Inferior parietal cortex (tissue), 1 donor: ENCODE measurements around the gene RNFT2.

ENCODE experiments used
- DNase-seq: peaks from one replicate; pipeline ENCODE4 v3.0.0-alpha.2; 2016; ENCODE audit errors: extremely low spot score

The RNFT2 gene

DNA sequence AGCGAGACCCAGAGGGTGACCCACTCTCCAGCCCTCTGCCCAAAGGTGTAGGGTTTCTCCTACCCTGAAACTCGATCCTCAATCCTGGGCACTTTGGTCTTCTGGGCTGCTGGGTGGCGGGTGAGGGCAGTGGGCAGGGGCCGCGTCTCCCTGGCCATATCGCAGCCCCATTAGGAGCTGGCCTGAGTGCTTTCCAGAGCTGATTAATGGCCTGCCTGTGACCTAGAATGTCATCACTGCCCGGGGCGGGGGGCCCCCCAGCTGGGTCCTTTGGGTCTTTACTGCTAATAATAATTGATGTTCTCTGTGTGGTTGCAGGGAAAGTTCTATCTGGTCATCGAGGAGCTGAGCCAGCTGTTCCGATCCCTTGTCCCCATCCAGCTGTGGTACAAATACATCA is 95.4 kb downstream of the RNFT2 start:
- no peak for DNase-seq

- DNase-seq = no peak
Measured at GRCh38 chr12:116835484-116835883, 97.4 kb downstream of the RNFT2 start.

- DNase-seq = no peak
Measured at GRCh38 chr12:116837097-116837496, 99.0 kb downstream of the RNFT2 start.

DNA sequence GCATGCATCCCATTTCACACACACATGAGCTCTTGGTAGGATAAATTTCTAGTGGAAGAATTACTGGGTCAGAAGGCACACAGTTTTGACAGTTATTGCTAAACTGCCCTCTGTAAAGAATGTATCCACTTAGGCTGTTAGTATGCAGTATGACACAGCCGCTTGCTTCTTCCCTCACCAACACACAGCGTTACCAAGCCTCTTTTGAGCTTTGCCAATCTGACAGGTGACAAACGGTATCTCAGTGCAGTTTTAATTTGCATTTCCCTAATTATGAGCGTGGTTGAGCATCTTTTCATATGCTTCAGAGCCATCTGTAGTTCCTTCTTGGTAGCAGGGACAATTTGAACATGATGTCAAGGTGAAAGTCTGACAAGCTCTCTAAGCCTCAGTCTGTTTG is 100.2 kb downstream of the RNFT2 start:
- no peak for DNase-seq

DNA sequence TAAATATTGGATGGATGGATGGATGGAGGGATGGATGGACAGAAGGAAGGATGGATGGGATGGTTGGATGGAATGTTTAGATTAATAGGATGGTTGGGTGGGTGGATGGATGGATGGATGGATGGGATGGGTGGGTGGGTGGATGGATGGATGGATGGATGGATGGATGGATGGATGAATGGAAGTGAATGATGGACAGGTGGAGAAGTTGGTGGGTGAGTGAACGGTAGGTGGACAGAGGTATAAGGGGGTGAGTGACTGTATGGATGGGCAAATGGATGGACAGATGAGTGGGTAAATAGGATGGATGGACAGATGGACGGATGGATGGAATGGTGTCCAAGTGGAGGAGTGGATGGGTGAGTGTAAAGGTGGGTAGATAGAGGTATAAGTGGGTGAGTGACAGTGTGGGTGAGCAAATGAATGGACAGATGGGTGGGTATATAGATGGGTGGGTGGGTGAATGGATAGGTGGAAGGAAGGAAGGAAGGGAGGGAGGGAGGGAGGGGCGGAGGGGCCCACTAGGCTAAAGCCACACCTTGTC is 101.2 kb downstream of the RNFT2 start:
- no peak for DNase-seq

- no peak for DNase-seq
Measured at GRCh38 chr12:116843085-116843484, 105.0 kb downstream of the RNFT2 start.

DNA sequence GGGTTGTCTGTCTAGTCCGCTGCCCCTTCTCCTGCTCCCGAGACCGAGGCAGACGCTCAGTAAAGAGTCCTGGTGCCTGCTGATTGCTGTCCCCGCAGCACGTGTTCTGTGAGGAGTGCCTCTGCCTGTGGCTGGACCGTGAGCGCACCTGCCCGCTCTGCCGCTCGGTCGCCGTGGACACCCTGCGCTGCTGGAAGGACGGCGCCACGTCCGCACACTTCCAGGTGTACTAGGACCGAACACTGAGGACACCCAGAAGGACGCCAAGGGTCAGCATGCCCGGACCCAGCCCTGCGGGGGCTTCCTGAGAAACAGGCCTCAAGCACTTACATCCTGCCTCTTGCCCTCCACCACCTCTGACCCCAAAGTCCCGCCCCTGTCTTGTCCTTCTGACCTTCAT is 111.1 kb downstream of the RNFT2 start:
- DNase-seq = no peak

DNA sequence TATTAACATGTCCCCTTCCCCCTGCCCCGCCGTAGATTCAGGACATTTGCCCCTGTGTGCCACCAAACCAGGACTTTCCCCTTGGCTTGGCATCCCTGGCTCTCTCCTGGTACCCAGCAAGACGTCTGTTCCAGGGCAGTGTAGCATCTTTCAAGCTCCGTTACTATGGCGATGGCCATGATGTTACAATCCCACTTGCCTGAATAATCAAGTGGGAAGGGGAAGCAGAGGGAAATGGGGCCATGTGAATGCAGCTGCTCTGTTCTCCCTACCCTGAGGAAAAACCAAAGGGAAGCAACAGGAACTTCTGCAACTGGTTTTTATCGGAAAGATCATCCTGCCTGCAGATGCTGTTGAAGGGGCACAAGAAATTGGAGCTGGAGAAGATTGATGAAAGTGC is 114.2 kb downstream of the RNFT2 start:
- DNase-seq = no peak

DNA sequence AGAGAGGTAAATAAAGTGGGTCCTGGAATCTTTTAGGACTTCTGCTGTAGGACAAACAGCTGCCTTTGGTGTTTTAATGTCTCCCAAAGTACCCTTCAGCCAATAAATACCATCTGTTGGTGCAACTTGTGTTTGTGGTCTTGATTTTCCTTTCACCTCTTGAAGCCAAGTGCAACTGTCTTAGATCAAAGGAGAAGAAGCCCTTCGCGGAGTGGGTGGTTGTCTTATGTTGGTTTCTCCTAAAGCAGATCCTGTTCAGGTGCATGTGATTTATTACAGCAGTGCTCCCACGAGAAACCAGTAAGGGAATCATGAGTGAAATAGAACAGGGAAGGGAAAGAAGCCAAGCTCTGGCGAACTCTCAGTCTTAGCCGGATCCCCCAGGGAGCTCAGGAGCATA is 115.4 kb downstream of the RNFT2 start:
- DNase-seq = no peak

GRCh38 chr12:116855744-116856470 is 117.8 kb downstream of the RNFT2 start:
- DNase-seq = no peak

GRCh38 chr12:116856729-116857128 is 118.6 kb downstream of the RNFT2 start:
- DNase-seq = no peak

- no peak for DNase-seq
Measured at GRCh38 chr12:116859079-116859478, 121.0 kb downstream of the RNFT2 start.

GRCh38 chr12:116860263-116860662 is 122.1 kb downstream of the RNFT2 start:
- DNase-seq = no peak

DNA sequence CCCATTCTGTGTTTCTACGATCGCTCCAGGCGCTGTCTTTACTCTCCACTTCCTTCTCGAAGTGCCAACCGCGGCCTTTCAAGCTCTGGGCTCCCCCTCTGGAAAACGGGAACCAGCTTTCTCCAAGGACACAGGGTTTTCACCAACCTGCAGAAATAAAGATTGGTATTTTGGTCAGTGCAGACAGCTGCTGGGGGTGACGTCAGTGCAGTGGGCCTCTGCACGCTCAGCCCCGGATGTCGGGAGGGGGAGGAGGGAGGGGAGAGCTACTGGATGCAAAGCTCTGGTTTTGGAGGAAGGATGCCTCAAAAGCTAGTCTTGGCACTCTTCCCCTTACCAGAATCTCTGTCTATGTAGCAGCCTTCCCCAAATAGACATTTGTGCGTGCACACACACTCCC is 123.2 kb downstream of the RNFT2 start:
- DNase-seq = peak; percentile 67

- DNase-seq = no peak
Measured at GRCh38 chr12:116862167-116862566, 124.1 kb downstream of the RNFT2 start.

DNA sequence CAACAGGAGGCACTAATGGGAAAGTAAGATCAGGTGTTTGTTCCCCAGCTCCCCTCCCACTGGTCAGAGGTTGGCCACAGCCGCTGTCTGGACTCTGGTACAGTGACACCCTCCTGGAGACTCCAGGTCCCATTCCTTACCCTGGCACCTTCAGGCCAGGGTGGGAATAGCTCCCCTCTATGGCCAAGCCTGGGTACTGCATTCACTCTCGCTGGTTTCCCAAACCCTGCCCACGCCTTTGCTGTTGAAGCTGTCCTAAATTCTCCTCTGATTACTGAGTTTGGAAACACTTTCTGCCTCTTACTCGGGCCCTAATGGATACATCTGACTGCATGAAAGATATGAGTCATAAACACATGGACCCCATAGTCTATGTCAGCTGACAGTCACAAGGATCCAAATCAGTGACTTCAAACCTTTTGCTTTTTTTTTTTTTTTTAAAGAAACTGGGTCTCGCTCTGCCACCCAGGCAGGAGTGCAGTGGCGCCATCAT is 125.2 kb downstream of the RNFT2 start:
- no peak for DNase-seq

DNA sequence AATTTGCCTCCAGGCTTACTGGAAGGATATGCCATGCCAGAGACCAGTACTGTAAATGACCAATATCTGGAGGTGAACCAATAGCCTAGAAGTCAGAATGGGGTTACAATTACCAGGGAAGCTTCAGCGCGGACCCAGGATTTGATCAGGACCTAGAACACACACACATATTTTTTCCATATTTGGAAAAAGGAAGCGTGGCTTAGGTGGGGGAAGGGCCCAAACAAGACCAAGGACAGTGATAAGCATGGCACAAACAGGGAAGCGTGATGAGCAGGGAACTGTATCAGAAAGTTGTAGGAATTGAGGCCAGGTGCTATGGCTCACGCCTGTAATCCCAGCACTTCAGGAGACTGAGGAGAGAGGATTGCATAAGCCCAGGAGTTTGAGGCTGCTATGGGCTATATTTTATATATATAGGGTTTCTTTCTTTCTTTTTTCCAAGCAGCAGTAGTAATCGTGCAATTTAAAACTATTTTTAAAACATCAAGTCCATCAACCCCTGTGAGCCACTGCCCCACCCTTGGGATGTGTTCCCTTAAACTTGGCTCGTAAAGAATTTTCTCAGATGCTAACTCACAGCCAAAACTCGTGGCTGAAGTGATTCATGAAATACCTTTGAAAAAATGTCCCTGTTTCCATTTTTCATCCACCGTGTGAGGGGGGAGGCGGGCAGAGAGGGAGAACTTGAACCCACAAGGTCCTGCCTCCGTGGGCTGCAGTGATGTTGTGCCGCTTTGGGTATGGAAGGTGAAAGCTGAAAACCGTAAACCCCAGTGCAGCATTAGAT is 126.5 kb downstream of the RNFT2 start:
- DNase-seq = no peak

DNA sequence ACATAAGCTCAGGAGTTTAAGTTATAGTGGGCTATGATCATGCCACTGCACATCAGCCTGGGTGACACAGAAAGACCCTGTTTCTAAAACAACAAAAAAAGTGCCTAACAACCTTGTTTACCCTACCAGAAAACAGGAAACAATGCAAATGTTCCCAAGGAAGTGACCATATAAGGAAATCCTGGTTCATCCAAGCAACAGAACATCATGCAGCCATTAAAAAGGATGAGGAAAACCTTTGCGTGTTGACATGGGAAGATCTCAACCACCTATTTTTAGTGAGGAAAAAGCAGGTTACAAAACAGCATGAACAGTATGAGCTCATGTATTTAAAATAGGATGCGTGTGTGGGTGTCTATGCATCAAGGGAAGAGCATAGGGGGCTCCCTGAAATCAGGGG is 129.4 kb downstream of the RNFT2 start:
- DNase-seq = no peak

GRCh38 chr12:116870306-116870705 is 132.2 kb downstream of the RNFT2 start:
- no peak for DNase-seq

DNA sequence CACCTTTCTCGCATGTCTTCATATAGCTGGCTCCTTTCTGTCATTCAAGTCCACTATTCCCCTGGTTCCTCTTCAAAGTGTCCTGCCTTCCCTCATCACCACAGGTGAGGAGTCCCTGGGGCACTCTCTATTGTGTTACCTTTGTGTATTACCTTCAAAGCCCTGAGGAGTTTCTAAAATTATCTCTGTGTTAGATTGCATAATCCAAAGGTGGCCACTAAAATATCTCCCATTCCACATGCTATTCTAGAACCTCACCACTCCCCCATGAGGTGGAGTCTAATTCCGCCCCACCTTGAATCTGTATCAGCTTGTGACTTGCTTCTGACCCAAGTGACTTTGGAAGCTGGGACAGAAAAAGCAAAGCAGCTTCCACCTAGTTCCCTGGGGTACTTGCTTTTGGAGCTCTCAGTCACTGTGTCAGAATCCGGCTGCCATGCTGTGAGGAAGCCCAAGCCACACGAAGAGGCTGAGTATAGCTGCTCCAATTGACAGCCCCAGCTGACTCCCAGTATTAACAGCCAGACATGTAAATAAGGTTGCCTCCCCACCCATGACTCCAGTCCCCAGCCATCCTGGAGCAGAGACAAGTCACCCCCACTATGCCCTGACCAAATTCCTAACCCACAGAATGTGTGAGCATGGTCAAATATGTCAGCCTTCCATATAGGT is 136.3 kb downstream of the RNFT2 start:
- no peak for DNase-seq

GRCh38 chr12:116876151-116876869 is 138.2 kb downstream of the RNFT2 start:
- no peak for DNase-seq
